Stimulated activated CD4-positive, alpha-beta T cell treated with anti-CD3 and anti-CD28 coated beads, Interleukin-12 subunit alpha, Interleukin-12 subunit beta, amount 100 ng/mL, for 48 hours (primary cell): ENCODE data around the gene MAT2A.
"Not testable (repeated sequence)": the region's sequence is repeated elsewhere in the genome, so short reads cannot be mapped to it uniquely, and the experiment has no call there.

Experiments
- DNase-seq, 3 donors: peaks; one replicate each; pipeline ENCODE4 v3.0.0-alpha.2; 2020; ENCODE audit warnings: low read depth in 2 of 3, low spot score in 1 of 3

Gene MAT2A

GRCh38 chr2:85578243-85579180, 39.5 kb downstream of the MAT2A start:
- DNase-seq, result no peak

- no peak for DNase-seq
These were observed 40.4 kb downstream of the MAT2A start for GRCh38 chr2:85579266-85579935.

GRCh38 chr2:85580206-85580605, 41.2 kb downstream of the MAT2A start:
- no peak for DNase-seq

DNA sequence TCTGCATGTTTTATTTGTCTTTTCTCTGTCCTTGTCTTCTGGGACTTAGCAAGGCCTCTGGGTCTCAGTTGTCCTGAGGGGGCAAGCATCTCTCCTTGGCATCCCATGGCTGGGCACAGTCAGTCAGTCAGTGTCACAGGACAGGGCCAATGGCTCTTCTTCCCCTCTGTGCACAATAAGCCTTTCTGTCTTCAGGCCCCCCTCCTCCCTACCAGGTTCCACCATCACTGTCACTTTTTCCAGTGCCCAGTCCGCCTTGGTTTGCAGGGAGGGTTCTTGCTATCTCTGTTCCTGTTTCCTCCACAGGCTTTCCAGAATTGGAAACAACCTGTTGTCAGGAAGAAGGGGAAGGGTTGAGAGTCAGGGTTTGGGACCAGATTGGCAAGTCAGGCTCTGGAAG, 43.5 kb downstream of the MAT2A start:
- DNase-seq, result no peak

DNA sequence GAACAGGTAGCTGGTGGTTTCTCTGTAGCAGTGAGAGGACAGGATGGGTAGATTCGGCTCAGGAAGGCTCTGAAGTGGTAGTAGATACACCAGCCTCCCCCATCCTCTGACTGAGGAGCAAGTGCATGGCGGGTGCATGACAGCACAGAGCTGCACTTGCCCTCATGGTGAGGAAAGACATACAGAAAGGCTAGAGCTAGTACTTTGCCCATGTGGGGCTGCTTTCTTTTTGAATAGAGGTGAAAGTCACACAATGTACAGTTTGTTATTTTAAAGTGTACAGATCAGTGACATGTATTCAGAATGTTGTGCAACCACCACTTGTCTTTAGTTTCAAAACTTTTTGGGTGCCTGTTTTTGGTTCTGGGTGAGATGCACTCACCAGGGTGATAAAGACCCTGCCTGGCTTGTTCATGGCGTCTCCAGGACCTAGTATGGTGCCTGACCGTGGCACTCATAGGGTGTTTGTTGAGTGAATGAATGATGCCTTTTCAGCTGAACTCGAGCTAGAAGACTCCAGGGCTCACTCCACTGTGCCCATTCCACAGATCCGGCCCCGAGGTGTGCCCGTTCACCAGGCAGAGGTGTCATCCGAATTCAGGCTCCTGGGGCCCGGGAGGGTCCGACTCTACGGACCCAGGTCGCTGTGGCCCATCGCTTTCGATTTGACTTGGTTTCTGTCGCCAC, 44.8 kb downstream of the MAT2A start:
- no peak for DNase-seq

- no peak for DNase-seq
These were observed 45.4 kb downstream of the MAT2A start, which contains the start of gene VAMP5 for GRCh38 chr2:85584354-85584856. Gene VAMP5, plus strand, starts transcription at chr2:85584431. Its CDS starts 60 bp downstream, at chr2:85584491.

- DNase-seq, result no peak
These were observed 46.2 kb downstream of the MAT2A start for GRCh38 chr2:85584857-85585780.

DNA sequence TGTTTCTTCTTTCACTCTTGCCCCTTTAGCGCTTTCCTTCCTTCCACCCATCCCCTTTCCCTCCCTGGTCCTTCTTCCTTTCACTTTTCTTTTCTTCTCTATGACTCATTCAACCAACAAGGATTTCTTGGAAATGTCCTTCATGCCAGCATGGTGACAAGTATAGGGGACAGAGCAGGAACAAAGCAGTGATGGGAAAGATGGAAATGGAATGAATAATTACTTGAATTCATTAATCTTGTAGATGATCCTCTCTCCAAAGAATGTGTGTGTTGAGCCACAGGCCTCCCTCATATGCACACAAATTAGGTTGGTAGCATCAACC, 46.8 kb downstream of the MAT2A start:
- no peak for DNase-seq

GRCh38 chr2:85588236-85588635, 49.3 kb downstream of the MAT2A start:
- no peak for DNase-seq

DNA sequence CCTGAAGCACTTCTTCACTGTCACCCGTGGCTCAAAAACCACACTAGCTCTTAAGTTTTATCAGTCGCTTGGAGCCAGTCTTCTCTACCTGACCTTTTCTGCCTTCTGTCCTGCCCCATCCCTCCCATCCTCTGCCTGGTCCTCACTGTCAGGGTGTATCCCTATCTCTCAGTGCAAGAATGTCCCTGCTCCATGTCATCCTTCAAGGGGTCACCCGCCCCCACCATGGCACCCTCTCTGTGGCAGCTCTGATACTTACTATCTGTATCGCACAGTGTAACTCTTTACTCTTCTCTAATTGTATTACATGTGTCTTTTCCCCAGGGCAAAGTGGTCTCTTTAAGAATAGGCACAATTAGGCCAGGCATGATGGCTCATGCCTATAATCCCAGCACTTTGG, 49.7 kb downstream of the MAT2A start:
- no peak for DNase-seq

- no peak for DNase-seq
These were observed 50.2 kb downstream of the MAT2A start for GRCh38 chr2:85589181-85589580.

GRCh38 chr2:85589982-85590791, 51.2 kb downstream of the MAT2A start:
- no peak for DNase-seq

DNA sequence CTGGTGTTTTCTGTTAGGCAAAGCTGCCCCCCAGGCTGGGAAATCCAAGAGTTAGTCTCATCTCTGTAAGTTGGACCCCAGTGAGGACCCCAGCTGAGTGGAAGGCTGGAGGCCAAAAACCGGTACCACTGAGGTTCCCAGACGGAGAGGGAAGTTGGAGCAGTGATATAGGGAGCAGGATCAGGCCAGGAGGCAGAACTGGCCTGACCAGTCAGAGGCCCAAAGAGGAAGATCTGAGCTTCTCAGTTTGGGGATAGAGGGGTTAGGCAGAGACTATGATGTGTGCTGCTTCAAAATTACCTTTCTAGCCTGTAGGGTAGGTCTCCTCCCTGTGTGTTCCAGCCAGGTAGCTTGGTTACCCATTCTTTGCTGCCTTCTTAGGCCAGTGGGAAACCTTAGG, 52.0 kb downstream of the MAT2A start:
- no peak for DNase-seq

DNA sequence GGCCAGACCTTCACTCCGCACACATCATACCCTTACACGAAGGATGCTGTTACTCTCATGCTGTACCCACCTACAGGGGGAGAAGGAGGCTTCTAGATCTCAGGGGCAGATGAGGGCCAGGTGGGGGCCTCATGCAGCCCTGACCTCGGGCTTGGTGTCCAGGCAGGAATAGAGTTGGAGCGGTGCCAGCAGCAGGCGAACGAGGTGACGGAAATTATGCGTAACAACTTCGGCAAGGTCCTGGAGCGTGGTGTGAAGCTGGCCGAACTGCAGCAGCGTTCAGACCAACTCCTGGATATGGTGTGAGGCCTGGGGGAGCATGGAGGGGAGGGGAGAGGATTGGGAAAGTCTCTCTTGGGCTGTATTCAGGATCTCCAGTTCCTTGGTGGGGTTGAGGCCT, 52.6 kb downstream of the MAT2A start:
- DNase-seq, result no peak

- not testable (repeated sequence) for DNase-seq
These were observed 53.3 kb downstream of the MAT2A start for GRCh38 chr2:85592299-85592698.

DNA sequence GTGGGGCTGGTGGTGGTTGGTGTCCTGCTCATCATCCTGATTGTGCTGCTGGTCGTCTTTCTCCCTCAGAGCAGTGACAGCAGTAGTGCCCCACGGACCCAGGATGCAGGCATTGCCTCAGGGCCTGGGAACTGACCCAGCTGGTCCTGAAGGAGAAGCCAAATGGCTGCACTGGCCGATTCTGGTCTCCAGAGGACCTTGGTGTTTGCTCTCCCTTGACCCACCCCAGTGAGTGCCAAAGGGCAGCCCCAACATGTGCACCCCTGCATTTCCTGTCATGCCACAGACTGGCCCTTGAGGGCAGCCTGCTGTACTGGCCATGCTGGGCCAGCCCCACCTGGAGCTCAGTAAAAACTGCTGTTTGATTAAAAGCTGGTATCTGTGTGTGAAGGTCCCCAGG, 54.1 kb downstream of the MAT2A start:
- DNase-seq, result no peak
